Omental fat pad (tissue), 4 donors: ENCODE data around the gene SLC16A1. TPM values are rescaled to one million over a fixed set of nuclear protein-coding genes. Genes with fewer than 3 reads are reported as not detected.

Source experiments
- ATAC-seq: fragments of 150-250 bp; one replicate; pipeline ENCODE4 v1.9.1; 2016; ENCODE audit warnings: mild to moderate bottlenecking, moderate library complexity; ENCODE audit not compliant: low FRiP score
- DNase-seq: peaks from one replicate; pipeline ENCODE4 v3.0.0-alpha.2; 2019; ENCODE audit warnings: low spot score
- total RNA-seq, 4 donors: library from RNA; depleted of rRNA; stranded (reverse); fragments of >200 nt; gene quantifications; one replicate each; pipeline ENCODE4 v1.1.0, GENCODE V29; 2016
- TF ChIP-seq, protein P1 (sequence below), 3 donors: fragments of 450-650 bp; IDR thresholded peaks; one replicate each; pipeline ENCODE4 v1.5.1; 2016 to 2017; ENCODE audit warnings: antibody characterized with exemption in 3 of 3, mild to moderate bottlenecking in 3 of 3, moderate library complexity in 2 of 3

The SLC16A1 gene
- total RNA-seq, 4 donors from 2014 or later = 15.1 to 125 (median 78.3) TPM

DNA sequence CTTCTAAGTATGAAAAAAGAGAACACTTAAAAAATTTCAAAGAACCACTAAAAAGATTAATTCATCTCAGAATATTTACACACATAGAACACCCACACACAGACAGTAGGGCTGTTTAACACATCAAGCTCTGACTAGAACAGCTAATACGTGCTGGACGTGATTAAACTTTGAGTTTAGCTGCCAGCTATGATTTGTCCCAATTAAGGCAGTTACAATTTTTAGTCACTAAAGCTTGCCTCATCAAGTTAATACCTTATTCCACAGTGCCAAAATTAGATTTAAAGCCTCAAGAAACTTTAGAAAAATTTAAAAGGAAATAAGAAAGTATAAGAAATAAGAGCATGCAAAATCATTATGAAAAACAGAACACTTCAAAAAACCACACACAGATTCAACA lies 18.9 kb downstream of the SLC16A1 start:
- DNase-seq (no peak), ATAC-seq (peak; percentile 69)
- TF ChIP-seq, protein P1, sequence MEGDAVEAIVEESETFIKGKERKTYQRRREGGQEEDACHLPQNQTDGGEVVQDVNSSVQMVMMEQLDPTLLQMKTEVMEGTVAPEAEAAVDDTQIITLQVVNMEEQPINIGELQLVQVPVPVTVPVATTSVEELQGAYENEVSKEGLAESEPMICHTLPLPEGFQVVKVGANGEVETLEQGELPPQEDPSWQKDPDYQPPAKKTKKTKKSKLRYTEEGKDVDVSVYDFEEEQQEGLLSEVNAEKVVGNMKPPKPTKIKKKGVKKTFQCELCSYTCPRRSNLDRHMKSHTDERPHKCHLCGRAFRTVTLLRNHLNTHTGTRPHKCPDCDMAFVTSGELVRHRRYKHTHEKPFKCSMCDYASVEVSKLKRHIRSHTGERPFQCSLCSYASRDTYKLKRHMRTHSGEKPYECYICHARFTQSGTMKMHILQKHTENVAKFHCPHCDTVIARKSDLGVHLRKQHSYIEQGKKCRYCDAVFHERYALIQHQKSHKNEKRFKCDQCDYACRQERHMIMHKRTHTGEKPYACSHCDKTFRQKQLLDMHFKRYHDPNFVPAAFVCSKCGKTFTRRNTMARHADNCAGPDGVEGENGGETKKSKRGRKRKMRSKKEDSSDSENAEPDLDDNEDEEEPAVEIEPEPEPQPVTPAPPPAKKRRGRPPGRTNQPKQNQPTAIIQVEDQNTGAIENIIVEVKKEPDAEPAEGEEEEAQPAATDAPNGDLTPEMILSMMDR (IDR thresholded peaks at IDR 0.05) = no peak

DNA sequence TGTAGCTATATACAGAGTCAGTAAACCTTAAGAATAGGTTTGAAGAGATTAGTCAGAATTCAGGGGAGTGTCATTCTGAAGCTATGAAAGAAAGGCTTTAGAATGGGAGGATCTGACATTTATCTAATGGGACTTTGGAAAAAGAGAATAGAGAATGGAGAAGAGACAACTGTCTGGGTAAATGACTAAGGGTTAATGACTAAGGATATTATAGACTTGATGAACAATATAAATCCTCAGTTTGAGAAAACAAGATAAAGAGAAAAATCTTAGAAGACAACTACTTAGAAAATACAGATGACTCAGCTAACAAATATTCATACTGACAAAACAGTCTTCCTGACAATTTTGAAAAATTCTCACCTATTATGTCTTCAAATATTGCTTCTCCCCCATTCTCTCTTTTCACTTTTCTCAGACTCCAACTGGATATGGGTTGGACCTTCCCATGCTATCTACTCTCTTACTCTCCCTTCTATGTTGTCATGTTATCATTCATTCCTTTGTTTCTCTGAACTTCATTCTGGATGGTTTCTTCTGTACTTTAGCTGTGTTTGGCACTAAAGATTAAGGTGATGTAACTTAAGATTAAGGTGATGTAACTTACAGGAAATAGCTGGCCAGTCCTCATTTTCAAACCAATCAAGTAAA lies 20.4 kb downstream of the SLC16A1 start:
- peak; percentile 45 for ATAC-seq
- TF ChIP-seq, protein P1 (IDR thresholded peaks at IDR 0.05) = no peak
- DNase-seq = no peak

DNA sequence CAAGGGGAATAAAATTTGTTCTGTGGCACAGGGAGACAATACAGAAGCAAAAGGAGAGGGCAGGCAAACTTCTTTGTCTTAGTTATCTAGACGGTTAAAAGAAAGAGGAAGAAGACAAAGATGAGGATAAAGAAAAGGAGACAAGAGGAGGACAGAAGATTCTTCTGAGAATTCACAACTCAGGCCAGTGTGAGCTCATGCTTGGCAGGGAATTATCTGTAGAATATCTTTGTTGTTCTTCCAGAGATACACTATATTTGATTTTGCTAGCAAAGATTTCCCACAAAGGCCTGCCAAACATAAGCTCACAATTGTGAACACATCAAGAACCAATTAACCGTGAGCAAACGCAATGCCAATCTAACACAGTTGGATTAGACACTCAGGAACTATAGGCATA lies 21.4 kb downstream of the SLC16A1 start:
- TF ChIP-seq, protein P1 (IDR thresholded peaks at IDR 0.05) = no peak
- DNase-seq = no peak
- ATAC-seq = no peak

DNA sequence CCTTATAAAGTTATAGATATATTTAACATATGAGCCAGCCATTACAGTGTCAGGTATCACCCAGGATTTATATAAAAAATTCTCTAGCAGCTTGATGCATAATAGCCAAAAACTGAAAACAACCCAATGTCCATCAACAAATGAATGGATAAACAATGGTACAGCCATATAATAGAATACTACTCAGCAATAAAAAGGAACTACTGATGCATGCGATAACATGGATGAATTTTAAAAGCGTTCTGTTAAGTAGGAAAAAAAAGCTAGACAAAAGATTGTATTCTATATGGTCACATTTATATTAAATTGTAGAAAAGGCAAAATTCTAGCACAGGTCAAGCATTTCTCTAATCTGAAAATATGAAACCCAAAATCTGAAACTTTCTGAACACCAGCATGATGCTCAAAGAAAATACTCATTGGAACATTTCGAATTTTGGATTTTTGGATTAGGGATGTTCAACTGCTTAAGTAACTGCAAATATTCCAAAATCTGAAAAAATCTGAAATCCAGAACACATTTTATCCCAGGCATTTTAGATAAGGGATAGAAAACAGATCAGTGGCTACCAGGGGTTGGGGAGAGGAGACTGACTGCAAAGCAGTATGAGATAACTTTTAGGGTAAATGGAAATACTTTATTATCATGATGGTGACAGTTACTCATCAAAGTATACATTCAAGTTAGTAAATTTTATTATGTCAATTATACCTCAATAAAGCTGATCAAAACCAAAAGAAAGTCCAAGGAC lies 22.0 kb downstream of the SLC16A1 start:
- TF ChIP-seq, protein P1 (IDR thresholded peaks at IDR 0.05) = no peak
- DNase-seq = no peak
- no peak for ATAC-seq

DNA sequence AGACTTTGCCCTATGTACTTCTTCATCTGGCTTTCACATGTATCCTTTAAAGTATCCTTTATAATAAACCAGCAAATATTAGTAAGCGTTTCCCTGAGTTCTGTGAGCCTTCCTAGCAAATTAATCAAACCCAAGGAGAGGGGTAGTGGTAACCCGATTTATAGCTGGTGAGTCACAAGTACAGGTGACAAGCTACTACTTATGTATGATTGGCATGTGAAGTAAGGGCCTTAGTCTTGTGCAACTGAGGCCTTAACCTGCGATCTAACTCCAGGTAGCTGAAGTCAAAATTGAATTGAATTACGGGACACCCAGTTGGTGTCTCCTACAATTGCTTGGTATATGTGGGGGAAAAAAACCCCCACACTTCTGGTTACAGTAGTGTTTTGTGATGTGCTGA lies 26.0 kb downstream of the SLC16A1 start:
- DNase-seq (no peak), ATAC-seq (peak; percentile 9)
- TF ChIP-seq, protein P1 (IDR thresholded peaks at IDR 0.05) = no peak

DNA sequence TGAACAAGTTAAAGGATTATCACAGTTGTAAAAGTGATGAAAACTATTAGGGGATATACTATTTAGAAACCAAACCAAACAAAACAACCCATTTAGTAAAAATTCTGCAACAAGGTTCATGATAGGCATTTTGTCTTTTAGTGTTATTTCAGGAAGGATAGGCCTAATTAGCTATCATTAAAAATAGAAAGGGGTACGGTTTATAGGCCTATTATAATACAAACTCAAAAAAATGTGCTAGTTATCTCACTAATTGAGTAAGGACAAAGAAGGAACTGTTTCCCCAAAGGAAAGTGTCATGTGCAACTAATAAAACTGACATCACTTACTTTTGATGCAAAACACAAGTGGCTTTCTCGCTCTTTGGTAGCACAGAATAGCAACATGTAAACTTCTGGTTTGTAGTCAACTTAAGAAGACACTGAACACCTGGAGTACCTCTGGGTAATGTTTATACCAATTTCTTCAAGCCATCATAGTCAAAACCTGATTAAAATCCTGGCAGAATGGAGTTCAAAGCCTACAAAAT lies 28.5 kb downstream of the SLC16A1 start:
- no peak for DNase-seq
- TF ChIP-seq, protein P1 (IDR thresholded peaks at IDR 0.05) = no peak
- ATAC-seq = no peak
